Activated CD8-positive, alpha-beta T cell treated with anti-CD3 and anti-CD28 coated beads for 36 hours (primary cell): ENCODE measurements around the gene UBL4A. TPM values are rescaled to one million over a fixed set of nuclear protein-coding genes. Genes with fewer than 3 reads are reported as not detected.

Experiments
- ATAC-seq: fragments of 200-7000 bp; cut with Tn5 transposase; one replicate; pipeline ENCODE4 v1.10.0; 2021; ENCODE audit warnings: mild to moderate bottlenecking, moderate library complexity
- CTCF ChIA-PET: fragments of 350-600 bp; sonication (Branson Sonifier 250); formaldehyde crosslinking; loops from one replicate; lab custom pipeline; 2021; ENCODE audit warnings: antibody characterized with exemption; lab: Charles Lee
- POLR2A ChIA-PET: fragments of 350-600 bp; sonication (Branson Sonifier 250); formaldehyde crosslinking; loops from one replicate; lab custom pipeline; 2021; ENCODE audit warnings: antibody characterized with exemption; lab: Charles Lee
- DNase-seq: peaks from one replicate; pipeline ENCODE4 v3.0.0-alpha.2; 2020
- H3K27ac Mint-ChIP-seq: one replicate; pipeline ENCODE4 v1.8.0; 2021; ENCODE audit warnings: mild to moderate bottlenecking, mixed read lengths
- H3K27me3 Mint-ChIP-seq: one replicate; pipeline ENCODE4 v1.8.0; 2021; ENCODE audit warnings: mixed read lengths
- H3K36me3 Mint-ChIP-seq: one replicate; pipeline ENCODE4 v1.8.0; 2021; ENCODE audit warnings: low read depth, mixed read lengths
- H3K4me1 Mint-ChIP-seq: one replicate; pipeline ENCODE4 v1.8.0; 2021; ENCODE audit warnings: low read depth, mixed read lengths
- H3K4me3 Mint-ChIP-seq: one replicate; pipeline ENCODE4 v1.8.0; 2021; ENCODE audit warnings: mild to moderate bottlenecking, moderate library complexity, mixed read lengths
- H3K9me3 Mint-ChIP-seq: one replicate; pipeline ENCODE4 v1.8.0; 2021; ENCODE audit warnings: mixed read lengths
- CTCF ChIP-seq: fragments of 200-600 bp; IDR thresholded peaks from one replicate; pipeline ENCODE4 v1.8.0; 2022; ENCODE audit warnings: antibody characterized with exemption, mild to moderate bottlenecking
- intact Hi-C: fragments of 100-400 bp; cut with micrococcal nuclease; formaldehyde crosslinking; loops from one replicate; pipeline ENCODE4 v1.10.0; 2022
- total RNA-seq, 2 experiments: library from RNA; stranded (reverse); gene quantifications; one replicate each; pipeline ENCODE4 v1.2.3, GENCODE V29; 2021

UBL4A gene
- total RNA-seq, 2 experiments from 2014 or later, result 46.5 to 47.6 TPM

GRCh38 chrX:154470914-154471568, 15.4 kb downstream of the UBL4A start:
- H3K4me3 Mint-ChIP-seq, result no peak overlapping the region
- DNase-seq, result no peak
- intact Hi-C loops, result no loop called here
- no peak for TF ChIP-seq CTCF
- H3K9me3 Mint-ChIP-seq, result no peaks in the 10 kb centered on the region
- H3K36me3 Mint-ChIP-seq, result peaks cover 5% of the 10 kb centered on the region
- no peak overlapping the region for H3K27ac Mint-ChIP-seq
- no peaks in the 10 kb centered on the region for H3K27me3 Mint-ChIP-seq
- CTCF ChIA-PET, result no interaction called here
- ATAC-seq, result no peak
- POLR2A ChIA-PET, result interaction anchor here (0.7 kb wide), 1 partner anchor 9 kb away, joined by 3 read pairs; no protein-coding TSS in a partner anchor
- H3K4me1 Mint-ChIP-seq, result peaks cover 4% of the 10 kb centered on the region

- H3K36me3 Mint-ChIP-seq, result peaks cover 2% of the 10 kb centered on the region
- intact Hi-C loops, result no loop called here
- no peak for ATAC-seq
- POLR2A ChIA-PET, result no interaction called here
- no peak overlapping the region for H3K4me3 Mint-ChIP-seq
- H3K27ac Mint-ChIP-seq, result no peak overlapping the region
- DNase-seq, result no peak
- CTCF ChIA-PET, result no interaction called here
- peaks cover 1% of the 10 kb centered on the region for H3K4me1 Mint-ChIP-seq
- H3K9me3 Mint-ChIP-seq, result no peaks in the 10 kb centered on the region
- no peaks in the 10 kb centered on the region for H3K27me3 Mint-ChIP-seq
- TF ChIP-seq CTCF, result no peak
Observed at GRCh38 chrX:154470434-154470833, 16.0 kb downstream of the UBL4A start.

GRCh38 chrX:154469880-154470279, 16.5 kb downstream of the UBL4A start:
- DNase-seq, result no peak
- ChIA-PET CTCF (no interaction called here), POLR2A (no interaction called here)
- no peak for ATAC-seq
- Mint-ChIP-seq H3K4me3 (no peak overlapping the region), H3K36me3 (peaks cover 2% of the 10 kb centered on the region), H3K9me3 (no peaks in the 10 kb centered on the region), H3K27ac (no peak overlapping the region), H3K27me3 (no peaks in the 10 kb centered on the region), H3K4me1 (no peaks in the 10 kb centered on the region)
- intact Hi-C loops, result no loop called here
- TF ChIP-seq CTCF, result no peak

- no peak for ATAC-seq
- no peaks in the 10 kb centered on the region for H3K27me3 Mint-ChIP-seq
- no peak overlapping the region for H3K4me3 Mint-ChIP-seq
- ChIA-PET CTCF (no interaction called here), POLR2A (no interaction called here)
- no peak overlapping the region for H3K27ac Mint-ChIP-seq
- no peaks in the 10 kb centered on the region for H3K4me1 Mint-ChIP-seq
- no peak for TF ChIP-seq CTCF
- intact Hi-C loops, result no loop called here
- DNase-seq, result no peak
- H3K9me3 Mint-ChIP-seq, result no peaks in the 10 kb centered on the region
- peaks cover 2% of the 10 kb centered on the region for H3K36me3 Mint-ChIP-seq
Observed at GRCh38 chrX:154469114-154469513, 17.3 kb downstream of the UBL4A start.

DNA sequence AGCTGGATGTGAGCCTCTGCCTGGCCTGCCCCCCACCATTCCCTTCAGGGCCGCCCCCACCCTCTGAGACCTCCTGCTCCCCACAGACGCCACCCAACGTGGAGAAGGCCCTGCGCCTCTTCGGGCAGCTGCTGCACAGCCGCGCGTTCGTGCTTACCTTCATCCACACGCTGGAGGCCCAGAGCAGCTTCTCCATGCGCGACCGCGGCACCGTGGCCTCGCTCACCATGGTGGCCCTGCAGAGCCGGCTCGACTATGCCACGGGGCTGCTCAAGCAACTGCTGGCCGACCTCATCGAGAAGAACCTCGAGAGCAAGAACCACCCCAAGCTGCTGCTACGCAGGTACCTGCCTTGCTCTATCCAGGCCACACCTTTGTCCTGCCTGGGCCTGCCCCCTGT, 18.2 kb downstream of the UBL4A start:
- POLR2A ChIA-PET, result interaction anchor here (0.8 kb wide), 1 partner anchor 85 kb away, joined by 3 read pairs; no protein-coding TSS in a partner anchor

More for the DNA sequence above, 18.2 kb downstream of the UBL4A start:
- Mint-ChIP-seq H3K4me3 (no peak overlapping the region), H3K36me3 (peaks cover 2% of the 10 kb centered on the region), H3K27me3 (no peaks in the 10 kb centered on the region), H3K9me3 (no peaks in the 10 kb centered on the region), H3K27ac (no peak overlapping the region), H3K4me1 (no peaks in the 10 kb centered on the region)
- intact Hi-C loops, result no loop called here
- ATAC-seq, result no peak
- CTCF ChIA-PET, result no interaction called here
- TF ChIP-seq CTCF, result no peak
- DNase-seq, result no peak
